Stimulated activated CD4-positive, alpha-beta T cell treated with anti-CD3 and anti-CD28 coated beads, Interleukin-15, amount 100 ng/mL, for 24 hours (primary cell): Measurements from ENCODE around the gene HOXA1.

Experiments
- DNase-seq: peaks from one replicate; pipeline ENCODE4 v3.0.0-alpha.2; 2020

HOXA1 gene

GRCh38 chr7:27116031-27116961, 20.5 kb upstream of the HOXA1 start:
- DNase-seq, result no peak

GRCh38 chr7:27115221-27116026, 19.6 kb upstream of the HOXA1 start:
- no peak for DNase-seq

- DNase-seq, result no peak
These were observed 19.1 kb upstream of the HOXA1 start for GRCh38 chr7:27114881-27115220.

- DNase-seq, result no peak
These were observed 18.4 kb upstream of the HOXA1 start for GRCh38 chr7:27113991-27114769.

GRCh38 chr7:27112955-27113949, 17.5 kb upstream of the HOXA1 start:
- no peak for DNase-seq

- no peak for DNase-seq
These were observed 16.6 kb upstream of the HOXA1 start for GRCh38 chr7:27112361-27112760.

- DNase-seq, result no peak
These were observed 16.0 kb upstream of the HOXA1 start for GRCh38 chr7:27111751-27112277.

- DNase-seq, result no peak
These were observed 15.4 kb upstream of the HOXA1 start for GRCh38 chr7:27111042-27111750.

GRCh38 chr7:27110186-27111031, 14.6 kb upstream of the HOXA1 start:
- no peak for DNase-seq

- DNase-seq, result no peak
These were observed 13.8 kb upstream of the HOXA1 start for GRCh38 chr7:27109466-27110185.

- no peak for DNase-seq
These were observed 12.8 kb upstream of the HOXA1 start for GRCh38 chr7:27108390-27109127.

GRCh38 chr7:27107391-27108381, 11.9 kb upstream of the HOXA1 start:
- no peak for DNase-seq

GRCh38 chr7:27106901-27107240, 11.1 kb upstream of the HOXA1 start:
- no peak for DNase-seq

- no peak for DNase-seq
These were observed 10.5 kb upstream of the HOXA1 start for GRCh38 chr7:27106181-27106900.

- no peak for DNase-seq
These were observed 9.7 kb upstream of the HOXA1 start for GRCh38 chr7:27105301-27106031.
